Measurements from ENCODE around the gene TGFB1I1. TPM values are rescaled to one million over a fixed set of nuclear protein-coding genes. Genes with fewer than 3 reads are reported as not detected.

The TGFB1I1 gene
- total RNA-seq, 1 donor from 2014 or later: 39.4 TPM

DNA sequence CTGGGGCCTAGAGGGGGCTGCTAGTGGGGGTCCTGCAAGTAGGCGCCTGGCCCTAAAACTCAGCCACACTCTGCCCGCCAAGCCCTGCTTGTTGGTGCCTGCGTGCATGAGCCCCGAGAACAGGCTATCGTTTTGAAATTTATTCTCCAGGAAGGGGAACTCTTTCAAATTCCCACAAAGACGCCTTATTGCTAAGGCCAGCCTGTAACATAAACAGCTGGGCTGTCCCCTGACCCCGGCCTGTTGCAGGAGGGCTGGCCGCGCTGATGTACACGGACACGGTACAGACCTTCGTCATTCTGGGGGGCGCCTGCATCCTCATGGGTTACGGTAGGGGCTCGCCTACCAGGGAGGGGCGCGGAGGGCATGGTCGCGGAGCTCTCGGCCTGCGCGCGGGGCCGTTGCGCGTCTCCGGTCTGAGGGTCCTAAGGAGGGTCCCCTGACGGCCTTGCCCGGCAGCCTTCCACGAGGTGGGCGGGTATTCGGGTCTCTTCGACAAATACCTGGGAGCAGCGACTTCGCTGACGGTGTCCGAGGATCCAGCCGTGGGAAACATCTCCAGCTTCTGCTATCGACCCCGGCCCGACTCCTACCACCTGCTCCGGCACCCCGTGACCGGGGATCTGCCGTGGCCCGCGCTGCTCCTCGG lies 15.2 kb downstream of the TGFB1I1 start:
- Mint-ChIP-seq H3K4me1 (peaks cover 3% of the 10 kb centered on the region), H3K9me3 (no peaks in the 10 kb centered on the region), H3K27me3 (ENCODE audit: low read depth) (peaks cover 63% of the 10 kb centered on the region), H3K36me3 (peaks cover 13% of the 10 kb centered on the region), H3K4me3 (peak overlapping the region; percentile 75), H3K27ac (no peak overlapping the region)
- TF ChIP-seq, protein P1, sequence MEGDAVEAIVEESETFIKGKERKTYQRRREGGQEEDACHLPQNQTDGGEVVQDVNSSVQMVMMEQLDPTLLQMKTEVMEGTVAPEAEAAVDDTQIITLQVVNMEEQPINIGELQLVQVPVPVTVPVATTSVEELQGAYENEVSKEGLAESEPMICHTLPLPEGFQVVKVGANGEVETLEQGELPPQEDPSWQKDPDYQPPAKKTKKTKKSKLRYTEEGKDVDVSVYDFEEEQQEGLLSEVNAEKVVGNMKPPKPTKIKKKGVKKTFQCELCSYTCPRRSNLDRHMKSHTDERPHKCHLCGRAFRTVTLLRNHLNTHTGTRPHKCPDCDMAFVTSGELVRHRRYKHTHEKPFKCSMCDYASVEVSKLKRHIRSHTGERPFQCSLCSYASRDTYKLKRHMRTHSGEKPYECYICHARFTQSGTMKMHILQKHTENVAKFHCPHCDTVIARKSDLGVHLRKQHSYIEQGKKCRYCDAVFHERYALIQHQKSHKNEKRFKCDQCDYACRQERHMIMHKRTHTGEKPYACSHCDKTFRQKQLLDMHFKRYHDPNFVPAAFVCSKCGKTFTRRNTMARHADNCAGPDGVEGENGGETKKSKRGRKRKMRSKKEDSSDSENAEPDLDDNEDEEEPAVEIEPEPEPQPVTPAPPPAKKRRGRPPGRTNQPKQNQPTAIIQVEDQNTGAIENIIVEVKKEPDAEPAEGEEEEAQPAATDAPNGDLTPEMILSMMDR (IDR thresholded peaks at IDR 0.05; ENCODE audit: unreplicated experiment): no peak
- DNase-seq (ENCODE audit: low spot score in 2 of 2, unreplicated experiment in 2 of 2): no peak

DNA sequence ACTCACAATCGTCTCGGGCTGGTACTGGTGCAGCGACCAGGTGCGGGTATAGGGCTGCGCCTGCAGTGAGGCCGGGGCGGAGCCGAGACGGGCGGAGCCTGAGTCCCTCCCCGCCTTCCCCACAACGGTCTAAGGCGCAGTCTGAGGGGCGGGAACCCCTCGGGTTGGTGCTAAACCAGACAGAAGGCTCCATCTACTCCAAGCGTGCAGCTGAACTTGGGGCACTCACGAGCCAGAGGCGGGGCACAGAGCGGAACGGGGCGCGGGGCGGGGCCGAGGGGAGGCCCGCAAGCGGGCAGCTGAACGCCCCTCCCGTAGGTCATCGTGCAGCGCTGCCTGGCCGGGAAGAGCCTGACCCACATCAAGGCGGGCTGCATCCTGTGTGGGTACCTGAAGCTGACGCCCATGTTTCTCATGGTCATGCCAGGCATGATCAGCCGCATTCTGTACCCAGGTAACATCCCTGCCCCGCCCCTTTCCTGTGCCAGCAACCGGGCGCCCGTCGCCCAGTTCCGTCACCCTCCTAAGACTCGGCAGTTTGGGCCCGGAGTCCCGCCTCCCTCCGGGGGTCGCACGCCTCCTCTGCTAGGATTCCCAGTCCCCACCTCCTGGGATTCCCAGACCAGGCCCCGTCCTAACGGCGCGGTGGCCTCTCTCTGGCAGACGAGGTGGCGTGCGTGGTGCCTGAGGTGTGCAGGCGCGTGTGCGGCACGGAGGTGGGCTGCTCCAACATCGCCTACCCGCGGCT lies 15.9 kb downstream of the TGFB1I1 start:
- peaks cover 3% of the 10 kb centered on the region for H3K4me1 Mint-ChIP-seq
- peak in 1 of 2 experiments; percentile 63 for DNase-seq (ENCODE audit: low spot score in 2 of 2, unreplicated experiment in 2 of 2)
- TF ChIP-seq, protein P1 (IDR thresholded peaks at IDR 0.05; ENCODE audit: unreplicated experiment): no peak
- peaks cover 56% of the 10 kb centered on the region for H3K27me3 Mint-ChIP-seq (ENCODE audit: low read depth)
- peaks cover 18% of the 10 kb centered on the region for H3K36me3 Mint-ChIP-seq
- H3K4me3 Mint-ChIP-seq: peak overlapping the region; percentile 75
- H3K9me3 Mint-ChIP-seq: no peaks in the 10 kb centered on the region
- H3K27ac Mint-ChIP-seq: no peak overlapping the region

DNA sequence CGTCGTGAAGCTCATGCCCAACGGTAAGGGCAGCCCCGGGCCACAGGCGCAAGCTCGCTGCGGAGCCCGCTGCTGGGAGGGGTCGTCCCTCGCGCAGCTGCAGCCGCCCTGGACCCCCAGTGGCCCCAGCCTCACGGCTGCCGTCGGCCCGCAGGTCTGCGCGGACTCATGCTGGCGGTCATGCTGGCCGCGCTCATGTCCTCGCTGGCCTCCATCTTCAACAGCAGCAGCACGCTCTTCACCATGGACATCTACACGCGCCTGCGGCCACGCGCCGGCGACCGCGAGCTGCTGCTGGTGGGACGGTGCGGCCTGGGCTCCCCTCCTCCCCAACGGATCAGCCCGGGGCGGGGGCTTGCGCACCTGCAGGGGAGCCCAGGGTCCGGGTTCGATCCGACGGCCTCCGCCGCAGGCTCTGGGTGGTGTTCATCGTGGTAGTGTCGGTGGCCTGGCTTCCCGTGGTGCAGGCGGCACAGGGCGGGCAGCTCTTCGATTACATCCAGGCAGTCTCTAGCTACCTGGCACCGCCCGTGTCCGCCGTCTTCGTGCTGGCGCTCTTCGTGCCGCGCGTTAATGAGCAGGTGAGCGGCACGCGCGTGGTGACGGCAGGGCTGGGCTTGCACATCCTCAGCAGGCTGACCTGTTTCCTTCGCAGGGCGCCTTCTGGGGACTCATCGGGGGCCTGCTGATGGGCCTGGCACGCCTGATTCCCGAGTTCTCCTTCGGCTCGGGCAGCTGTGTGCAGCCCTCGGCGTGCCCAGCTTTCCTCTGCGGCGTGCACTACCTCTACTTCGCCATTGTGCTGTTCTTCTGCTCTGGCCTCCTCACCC lies 16.7 kb downstream of the TGFB1I1 start:
- no peak for DNase-seq (ENCODE audit: low spot score in 2 of 2, unreplicated experiment in 2 of 2)
- TF ChIP-seq, protein P1 (IDR thresholded peaks at IDR 0.05; ENCODE audit: unreplicated experiment): no peak
- Mint-ChIP-seq H3K4me3 (peak overlapping the region; percentile 75), H3K27ac (no peak overlapping the region), H3K9me3 (no peaks in the 10 kb centered on the region), H3K36me3 (peaks cover 25% of the 10 kb centered on the region), H3K27me3 (ENCODE audit: low read depth) (peaks cover 51% of the 10 kb centered on the region), H3K4me1 (peaks cover 3% of the 10 kb centered on the region)

DNA sequence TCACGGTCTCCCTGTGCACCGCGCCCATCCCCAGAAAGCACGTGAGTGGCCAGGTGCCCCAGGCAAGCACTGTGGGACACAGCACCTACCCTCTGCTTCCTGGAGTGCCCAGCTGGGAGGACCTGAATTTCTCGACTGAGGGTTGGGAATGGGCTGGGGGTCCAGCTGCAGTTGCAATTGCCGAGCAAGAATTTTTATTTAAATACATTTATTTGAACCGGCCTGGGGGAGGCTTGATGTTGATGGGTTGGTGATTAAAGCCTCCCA lies 17.3 kb downstream of the TGFB1I1 start:
- peaks cover 3% of the 10 kb centered on the region for H3K4me1 Mint-ChIP-seq
- peak overlapping the region; percentile 28 for H3K4me3 Mint-ChIP-seq
- no peak for DNase-seq (ENCODE audit: low spot score in 2 of 2, unreplicated experiment in 2 of 2)
- H3K27ac Mint-ChIP-seq: no peak overlapping the region
- H3K9me3 Mint-ChIP-seq: no peaks in the 10 kb centered on the region
- TF ChIP-seq, protein P1 (IDR thresholded peaks at IDR 0.05; ENCODE audit: unreplicated experiment): no peak
- H3K36me3 Mint-ChIP-seq: peaks cover 26% of the 10 kb centered on the region
- peaks cover 47% of the 10 kb centered on the region for H3K27me3 Mint-ChIP-seq (ENCODE audit: low read depth)

DNA sequence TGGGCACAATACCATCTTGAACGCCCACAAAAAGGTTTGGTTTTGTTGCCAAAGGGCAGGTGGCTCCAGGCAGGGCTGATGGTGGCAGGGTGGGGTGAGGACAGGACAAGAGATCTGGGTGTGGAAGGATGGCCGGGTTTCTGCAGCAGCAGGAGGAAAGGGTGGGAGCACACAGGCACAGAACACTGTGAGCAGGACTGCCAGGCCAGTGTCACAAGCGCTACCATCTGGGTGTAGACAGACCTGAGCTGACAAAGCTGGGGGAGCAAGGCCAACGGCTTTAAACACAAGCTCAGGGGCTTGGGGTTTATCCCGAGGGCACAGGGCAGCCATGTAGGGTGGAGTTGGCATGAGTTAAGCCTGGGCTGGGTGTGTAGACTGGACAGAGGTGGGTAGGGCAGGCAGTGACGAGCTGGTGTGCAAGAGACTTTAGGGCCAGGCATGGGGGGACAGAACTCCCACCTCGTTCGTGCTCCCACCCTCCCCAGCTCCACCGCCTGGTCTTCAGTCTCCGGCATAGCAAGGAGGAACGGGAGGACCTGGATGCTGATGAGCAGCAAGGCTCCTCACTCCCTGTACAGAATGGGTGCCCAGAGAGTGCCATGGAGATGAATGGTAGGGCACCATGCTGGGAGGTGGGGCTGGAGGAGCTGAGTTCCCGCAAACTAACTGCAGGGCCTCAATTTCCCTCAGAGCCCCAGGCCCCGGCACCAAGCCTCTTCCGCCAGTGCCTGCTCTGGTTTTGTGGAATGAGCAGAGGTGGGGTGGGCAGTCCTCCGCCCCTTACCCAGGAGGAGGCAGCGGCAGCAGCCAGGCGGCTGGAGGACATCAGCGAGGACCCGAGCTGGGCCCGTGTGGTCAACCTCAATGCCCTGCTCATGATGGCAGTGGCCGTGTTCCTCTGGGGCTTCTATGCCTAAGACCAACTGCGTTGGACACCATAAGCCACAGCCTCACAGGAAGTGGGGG lies 17.9 kb downstream of the TGFB1I1 start:
- TF ChIP-seq, protein P1 (IDR thresholded peaks at IDR 0.05; ENCODE audit: unreplicated experiment): no peak
- Mint-ChIP-seq H3K36me3 (peaks cover 26% of the 10 kb centered on the region), H3K27me3 (ENCODE audit: low read depth) (peaks cover 41% of the 10 kb centered on the region), H3K4me1 (peaks cover 3% of the 10 kb centered on the region), H3K4me3 (peak overlapping the region; percentile 31), H3K9me3 (no peaks in the 10 kb centered on the region), H3K27ac (no peak overlapping the region)
- DNase-seq (ENCODE audit: low spot score in 2 of 2, unreplicated experiment in 2 of 2): no peak
